GM19351 (cell line): ENCODE measurements around the gene FHL3.
"Not testable (repeated sequence)": the region's sequence is repeated elsewhere in the genome, so short reads cannot be mapped to it uniquely, and the experiment has no call there.

Source experiments
- ATAC-seq: cut with Tn5 transposase; IDR thresholded peaks from one replicate; pipeline ENCODE4 v1.9.1; 2021; ENCODE audit warnings: mild to moderate bottlenecking, moderate library complexity; ENCODE audit not compliant: unreplicated experiment

Gene FHL3

GRCh38 chr1:37995751-37996345 is 9.5 kb downstream of the FHL3 start:
- no peak for ATAC-seq

- ATAC-seq, result no peak
These were observed 10.3 kb downstream of the FHL3 start for GRCh38 chr1:37994886-37995566.

DNA sequence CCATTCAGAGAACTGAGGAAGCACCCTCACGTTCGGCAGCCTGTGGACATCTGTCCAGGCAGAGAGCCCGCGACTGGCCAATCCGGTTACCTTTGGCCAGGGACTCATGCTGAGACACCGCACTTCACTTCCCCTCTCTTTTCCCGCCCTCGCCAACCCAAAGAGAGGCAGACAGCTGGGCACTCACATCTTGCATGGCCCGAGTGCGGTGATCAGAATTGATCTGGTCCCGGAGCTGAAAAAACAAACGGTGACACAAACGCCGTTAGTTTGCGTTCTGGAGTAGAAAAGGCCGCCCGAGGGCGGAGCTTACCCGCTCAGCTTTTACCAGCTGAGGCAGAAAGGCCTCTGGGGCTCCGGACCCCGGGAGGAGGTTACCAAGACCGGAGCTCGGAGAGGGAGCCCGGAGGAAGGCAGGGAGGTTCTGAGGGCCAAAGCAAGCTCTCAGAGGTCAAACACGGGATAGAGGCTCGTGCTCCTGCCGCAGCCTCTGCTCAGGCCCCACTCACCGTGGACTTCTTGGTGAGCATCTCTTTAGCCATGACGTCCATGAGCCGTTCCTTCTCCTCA is 15.9 kb downstream of the FHL3 start:
- ATAC-seq, result peak; percentile 33

GRCh38 chr1:37987679-37988078 is 17.6 kb downstream of the FHL3 start:
- no peak for ATAC-seq

GRCh38 chr1:37983546-37983945 is 21.8 kb downstream of the FHL3 start:
- ATAC-seq, result no peak

DNA sequence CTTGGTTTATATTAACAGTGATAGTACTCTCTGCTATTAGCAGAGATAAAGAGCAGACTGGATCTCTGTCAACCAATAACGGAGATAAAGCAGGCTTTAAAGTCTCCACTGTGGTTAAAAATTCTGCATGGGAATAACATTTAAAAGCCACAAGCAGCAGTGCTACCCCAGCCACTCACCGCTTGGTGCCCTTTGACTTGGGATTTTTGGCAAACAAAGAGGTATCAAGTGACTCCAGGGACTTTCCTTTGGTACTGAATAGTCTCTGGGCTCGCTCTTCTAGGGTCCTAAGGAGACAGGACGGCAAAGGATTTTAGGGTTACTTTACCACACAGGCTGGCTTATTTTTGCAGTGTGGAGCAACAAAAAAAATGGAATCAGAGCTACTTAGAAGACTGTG is 26.8 kb downstream of the FHL3 start:
- no peak for ATAC-seq

DNA sequence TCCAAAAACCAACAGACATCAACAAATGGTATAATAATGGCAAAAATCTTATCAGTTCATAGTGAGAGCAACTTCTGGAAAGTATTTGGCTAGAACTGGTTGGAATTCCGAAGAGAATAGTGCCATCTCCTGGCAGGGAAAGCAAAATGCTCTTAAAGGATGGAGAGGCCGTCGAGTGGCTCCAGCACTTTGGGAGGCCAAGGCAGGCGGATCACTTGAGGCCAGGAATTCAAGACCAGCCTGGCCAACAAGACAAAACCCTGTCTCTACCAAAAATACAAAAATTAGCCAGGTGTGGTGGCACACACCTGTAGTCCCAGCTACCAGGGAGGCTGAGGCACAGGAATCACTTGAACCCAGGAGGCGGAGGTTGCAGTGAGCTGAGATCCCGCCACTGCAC is 30.2 kb downstream of the FHL3 start:
- not testable (repeated sequence) for ATAC-seq

- no peak for ATAC-seq
These were observed 30.7 kb downstream of the FHL3 start for GRCh38 chr1:37974567-37974966.

GRCh38 chr1:37973684-37974083 is 31.6 kb downstream of the FHL3 start:
- ATAC-seq, result not testable (repeated sequence)

DNA sequence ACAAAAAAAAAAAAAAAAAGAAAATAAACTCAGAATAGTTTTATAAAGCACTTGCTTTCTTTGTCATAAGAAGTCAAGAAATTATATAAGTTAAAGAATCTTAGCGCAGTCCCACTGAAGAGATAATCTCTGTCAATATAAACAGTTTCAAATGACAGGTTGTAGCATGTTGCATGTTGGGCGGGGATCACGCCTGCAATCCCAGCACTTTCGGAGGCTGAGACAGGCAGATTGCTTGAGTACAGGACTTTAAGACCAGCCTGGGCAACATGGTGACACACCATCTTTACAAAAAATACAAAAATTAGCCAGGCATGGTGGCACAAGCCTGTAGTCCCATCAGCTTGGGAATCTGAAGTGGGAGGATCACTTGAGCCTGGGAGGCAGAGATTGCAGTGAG is 40.0 kb downstream of the FHL3 start:
- ATAC-seq, result no peak

- not testable (repeated sequence) for ATAC-seq
These were observed 41.2 kb downstream of the FHL3 start for GRCh38 chr1:37964106-37964505.

GRCh38 chr1:37958690-37959089 is 46.6 kb downstream of the FHL3 start:
- no peak for ATAC-seq

- ATAC-seq, result no peak
These were observed 49.6 kb downstream of the FHL3 start for GRCh38 chr1:37955685-37956084.

- ATAC-seq, result no peak
These were observed 50.9 kb downstream of the FHL3 start for GRCh38 chr1:37954316-37954971.

DNA sequence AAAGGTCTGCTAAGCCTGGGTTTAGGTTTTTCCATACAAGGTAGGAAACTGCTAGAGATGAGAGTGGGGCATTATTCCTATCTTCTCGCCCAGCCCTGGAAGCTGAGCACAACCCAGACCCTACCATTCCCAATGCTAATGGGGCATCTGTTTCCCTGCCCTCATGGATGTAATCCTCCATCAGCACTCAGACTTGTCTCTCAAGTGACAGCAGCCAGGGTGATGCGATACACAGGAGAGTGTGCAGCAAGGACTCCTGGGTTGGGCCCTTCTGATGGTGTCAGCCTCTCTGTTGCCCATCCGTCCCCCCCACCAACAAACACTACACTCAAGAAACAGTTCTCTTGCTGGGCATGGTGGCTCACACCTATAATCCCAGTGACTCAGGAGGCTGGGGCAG is 52.6 kb downstream of the FHL3 start:
- ATAC-seq, result no peak

DNA sequence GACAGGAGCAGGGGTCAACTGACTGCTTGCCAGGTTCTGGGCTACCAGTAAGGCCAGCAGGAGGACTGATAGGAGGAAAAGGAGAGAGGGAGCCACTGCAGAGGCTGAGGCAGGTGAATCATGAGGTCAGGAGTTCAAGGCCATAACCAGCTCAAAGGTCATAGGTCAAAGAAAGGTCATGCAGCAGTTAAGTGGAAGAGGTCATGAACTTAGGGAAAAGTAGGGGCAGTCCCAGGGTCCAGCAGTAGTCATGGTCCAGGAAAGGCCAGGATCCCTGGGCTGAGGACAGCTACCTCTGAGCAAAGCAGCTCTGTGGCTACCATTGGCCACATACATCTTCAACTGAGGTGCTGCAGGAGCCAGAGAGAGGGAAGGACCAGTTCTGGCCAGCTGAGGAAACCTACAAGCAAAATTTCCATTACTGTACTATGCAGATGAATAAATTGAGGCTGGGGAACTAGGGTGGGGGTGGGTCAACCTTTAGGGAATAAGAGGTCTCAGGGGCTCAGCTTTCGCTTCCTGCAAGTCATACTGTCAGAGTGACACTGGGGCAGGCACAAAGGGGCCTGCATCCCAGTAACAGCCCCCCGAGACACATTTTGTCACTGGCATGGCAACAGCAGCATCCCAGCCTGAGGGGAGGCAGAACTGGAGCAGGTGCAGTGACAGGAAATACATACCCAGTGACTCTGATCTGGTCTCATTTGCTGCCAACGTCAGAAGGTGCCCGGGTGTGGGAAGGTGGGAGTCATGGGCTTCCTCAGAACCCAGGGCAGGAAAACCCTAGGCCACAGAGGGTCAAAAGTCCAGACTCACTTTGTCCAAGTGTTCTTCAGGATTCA is 53.3 kb downstream of the FHL3 start:
- no peak for ATAC-seq

DNA sequence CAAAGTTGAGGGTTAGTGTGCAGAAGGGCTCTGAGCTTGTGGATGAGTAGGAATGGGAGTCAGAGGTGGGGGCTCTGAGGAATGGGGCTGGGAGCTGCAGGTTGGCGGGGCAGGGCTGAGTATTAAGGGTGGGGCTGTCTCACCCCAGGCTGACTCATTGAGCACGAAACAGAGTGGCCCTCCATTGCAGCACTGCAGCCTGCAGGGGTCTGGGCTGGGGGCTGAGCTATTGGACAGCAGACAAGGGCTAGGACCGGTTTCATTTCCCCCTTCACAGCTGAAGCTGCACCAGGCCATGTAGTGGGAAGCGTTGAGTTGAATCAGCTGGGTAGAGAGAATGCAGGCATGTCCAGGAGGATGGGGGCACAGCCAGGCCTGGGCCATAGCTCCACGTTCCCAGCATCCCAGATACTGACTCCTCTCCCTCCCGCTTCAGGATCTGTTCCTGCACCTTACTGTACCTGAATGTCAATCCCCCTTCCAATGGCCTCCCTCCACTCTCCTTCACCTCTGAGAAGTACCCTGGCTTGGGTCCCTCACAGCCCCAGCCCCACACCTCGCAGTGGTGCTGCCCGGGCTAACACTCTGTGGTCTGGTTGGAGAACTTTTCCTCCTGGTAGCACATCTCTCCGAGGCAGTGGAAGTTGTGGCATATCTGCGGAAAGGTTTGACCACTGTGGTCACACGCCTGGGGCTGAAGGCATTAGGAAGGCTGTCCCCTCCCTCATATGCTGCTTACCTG is 54.1 kb downstream of the FHL3 start:
- ATAC-seq, result no peak

DNA sequence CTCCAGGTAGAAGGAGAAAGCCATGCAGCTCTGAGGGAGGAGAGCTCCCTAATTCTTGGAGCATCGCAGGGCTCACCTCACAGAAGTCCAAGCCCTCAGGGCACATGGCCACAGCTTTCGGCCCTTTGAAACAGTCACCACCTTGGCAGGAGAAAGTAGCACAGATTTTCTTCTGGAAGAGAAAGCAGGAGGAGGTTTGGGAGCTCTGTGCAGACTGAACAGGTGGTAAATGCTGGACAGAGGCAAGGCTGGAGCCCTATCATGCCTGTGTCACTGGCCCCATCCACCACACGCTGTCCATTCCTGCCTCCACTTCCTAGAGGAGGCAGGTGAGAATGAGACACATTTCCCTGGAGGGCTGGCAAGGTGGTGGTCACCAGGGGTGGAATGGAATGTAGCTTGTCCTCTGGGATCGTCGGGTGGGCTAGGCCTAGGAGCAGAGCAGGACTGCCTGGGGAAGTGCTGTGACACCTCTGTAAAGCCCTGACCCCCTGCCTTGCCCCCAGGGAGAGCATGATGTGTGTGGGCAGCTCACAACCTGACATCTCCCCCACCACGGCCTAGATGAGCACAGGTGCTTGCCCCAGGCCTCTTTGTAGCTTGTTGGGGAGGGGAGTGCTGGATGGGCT is 55.7 kb downstream of the FHL3 start:
- ATAC-seq, result no peak

- no peak for ATAC-seq
These were observed 56.5 kb downstream of the FHL3 start for GRCh38 chr1:37948841-37949240.

GRCh38 chr1:37948166-37948565 is 57.1 kb downstream of the FHL3 start:
- no peak for ATAC-seq
